Smooth muscle cell of the brain vasculature (primary cell): ENCODE measurements around the gene DHRS7C.

Source experiments
- DNase-seq: peaks from one replicate; pipeline ENCODE4 v3.0.0-alpha.2; 2012; ENCODE audit warnings: low read depth, low spot score

The DHRS7C gene

GRCh38 chr17:9766970-9767369, 24.4 kb downstream of the DHRS7C start:
- no peak for DNase-seq

- no peak for DNase-seq
These were observed 26.1 kb downstream of the DHRS7C start for GRCh38 chr17:9765322-9765721.

- no peak for DNase-seq
These were observed 27.7 kb downstream of the DHRS7C start for GRCh38 chr17:9763643-9764042.

GRCh38 chr17:9760266-9760665, 31.1 kb downstream of the DHRS7C start:
- no peak for DNase-seq

- DNase-seq: no peak
These were observed 36.3 kb downstream of the DHRS7C start for GRCh38 chr17:9755083-9755482.

GRCh38 chr17:9750524-9750923, 40.9 kb downstream of the DHRS7C start:
- no peak for DNase-seq

GRCh38 chr17:9729735-9730420, 61.5 kb downstream of the DHRS7C start:
- DNase-seq: no peak

- DNase-seq: peak; percentile 18
These were observed 62.2 kb downstream of the DHRS7C start for GRCh38 chr17:9729034-9729650.

- DNase-seq: no peak
These were observed 62.8 kb downstream of the DHRS7C start for GRCh38 chr17:9728564-9728963.

GRCh38 chr17:9728005-9728404, 63.4 kb downstream of the DHRS7C start:
- DNase-seq: no peak

GRCh38 chr17:9726291-9726690, 65.1 kb downstream of the DHRS7C start:
- DNase-seq: no peak

- no peak for DNase-seq
These were observed 65.8 kb downstream of the DHRS7C start for GRCh38 chr17:9725575-9725974.
